ENCODE results near the gene MBD3L2.
"Not testable (repeated sequence)": the region's sequence is repeated elsewhere in the genome, so short reads cannot be mapped to it uniquely, and the experiment has no call there.

MBD3L2 gene

GRCh38 chr19:7049021-7049420 is at the start of gene MBD3L2:
Gene MBD3L2 (plus strand): TSS chr19:7049321. CDS start chr19:7049374, 53 bp downstream.
- not testable (repeated sequence) for DNase-seq (ENCODE audit: low spot score)

GRCh38 chr19:6999933-7000332 is 49.2 kb upstream of the MBD3L2 start:
- no peak for DNase-seq (ENCODE audit: low spot score)

- DNase-seq (ENCODE audit: low spot score): no peak
Measured at GRCh38 chr19:7000333-7000732, 48.8 kb upstream of the MBD3L2 start.

GRCh38 chr19:7000816-7001215 is 48.3 kb upstream of the MBD3L2 start:
- no peak for DNase-seq (ENCODE audit: low spot score)

- DNase-seq (ENCODE audit: low spot score): no peak
Measured at GRCh38 chr19:7004313-7004931, 44.7 kb upstream of the MBD3L2 start.

- DNase-seq (ENCODE audit: low spot score): no peak
Measured at GRCh38 chr19:7006135-7006704, 42.9 kb upstream of the MBD3L2 start.

GRCh38 chr19:7007859-7008258 is 41.3 kb upstream of the MBD3L2 start:
- no peak for DNase-seq (ENCODE audit: low spot score)

GRCh38 chr19:7010722-7011593 is 38.2 kb upstream of the MBD3L2 start:
- DNase-seq (ENCODE audit: low spot score): no peak

- DNase-seq (ENCODE audit: low spot score): no peak
Measured at GRCh38 chr19:7013678-7014077, 35.4 kb upstream of the MBD3L2 start.

- no peak for DNase-seq (ENCODE audit: low spot score)
Measured at GRCh38 chr19:7018828-7019227, 30.3 kb upstream of the MBD3L2 start.

- not testable (repeated sequence) for DNase-seq (ENCODE audit: low spot score)
Measured at GRCh38 chr19:7021331-7021730, 27.8 kb upstream of the MBD3L2 start, which contains the start of gene MBD3L2B. Gene MBD3L2B (minus strand): TSS chr19:7021431. CDS start chr19:7021397, 34 bp downstream.

GRCh38 chr19:7028790-7029189 is 20.3 kb upstream of the MBD3L2 start:
- DNase-seq (ENCODE audit: low spot score): not testable (repeated sequence)

- not testable (repeated sequence) for DNase-seq (ENCODE audit: low spot score)
Measured at GRCh38 chr19:7030278-7030677, 18.8 kb upstream of the MBD3L2 start, which contains the start of gene MBD3L5. Gene MBD3L5 (plus strand): TSS chr19:7030578. CDS start chr19:7030612, 34 bp downstream.

GRCh38 chr19:7040079-7040478 is 9.0 kb upstream of the MBD3L2 start, which contains the start of gene MBD3L4:
Gene MBD3L4 (minus strand): TSS chr19:7040179. CDS start chr19:7040144, 35 bp downstream.
- DNase-seq (ENCODE audit: low spot score): not testable (repeated sequence)

- not testable (repeated sequence) for DNase-seq (ENCODE audit: low spot score)
Measured at GRCh38 chr19:7041563-7041962, 7.6 kb upstream of the MBD3L2 start.

- DNase-seq (ENCODE audit: low spot score): not testable (repeated sequence)
Measured at GRCh38 chr19:7051421-7051820, 2.3 kb downstream of the MBD3L2 start.

- not testable (repeated sequence) for DNase-seq (ENCODE audit: low spot score)
Measured at GRCh38 chr19:7052896-7053295, 3.8 kb downstream of the MBD3L2 start.

GRCh38 chr19:7054635-7055368 is 5.7 kb downstream of the MBD3L2 start:
- not testable (repeated sequence) for DNase-seq (ENCODE audit: low spot score)

GRCh38 chr19:7055679-7056078 is 6.6 kb downstream of the MBD3L2 start:
- DNase-seq (ENCODE audit: low spot score): not testable (repeated sequence)

GRCh38 chr19:7056371-7056770 is 7.2 kb downstream of the MBD3L2 start:
- not testable (repeated sequence) for DNase-seq (ENCODE audit: low spot score)

GRCh38 chr19:7058576-7058975 is 9.5 kb downstream of the MBD3L2 start, which contains the start of gene MBD3L3:
Gene MBD3L3 (minus strand): TSS chr19:7058676. CDS start chr19:7058605, 71 bp downstream.
- not testable (repeated sequence) for DNase-seq (ENCODE audit: low spot score)

GRCh38 chr19:7059977-7060376 is 10.9 kb downstream of the MBD3L2 start:
- DNase-seq (ENCODE audit: low spot score): not testable (repeated sequence)
